Renal cortex interstitium (tissue), 11 donors: Measurements from ENCODE around the gene GPC6. TPM values are rescaled to one million over a fixed set of nuclear protein-coding genes. Genes with fewer than 3 reads are reported as not detected.
"Not testable (repeated sequence)": the region's sequence is repeated elsewhere in the genome, so short reads cannot be mapped to it uniquely, and the experiment has no call there.

ENCODE experiments used
- DNase-seq, 11 donors: peaks; one replicate each; pipeline ENCODE4 v3.0.0-alpha.2; 2013; ENCODE audit warnings: low read depth in 9 of 11, low spot score in 4 of 11; ENCODE audit errors: extremely low read depth in 1 of 11
- polyA plus RNA-seq, 3 donors: library from polyadenylated mRNA; unstranded; fragments of 120-200 nt; gene quantifications; one replicate each; pipeline ENCODE4 v1.2.1, GENCODE V29; 2013; ENCODE audit not compliant: insufficient read length in 3 of 3

Gene GPC6
- polyA plus RNA-seq, 3 donors = 54.1 to 67.2 (median 57.5) TPM

- DNase-seq = no peak
These were observed 1043.0 kb downstream of the GPC6 start for GRCh38 chr13:94269557-94269956.

GRCh38 chr13:94270556-94270955 lies 1043.9 kb downstream of the GPC6 start:
- no peak for DNase-seq

- DNase-seq = no peak
These were observed 1045.4 kb downstream of the GPC6 start for GRCh38 chr13:94272038-94272437.

GRCh38 chr13:94280349-94280748 lies 1053.7 kb downstream of the GPC6 start:
- no peak for DNase-seq

GRCh38 chr13:94280845-94281244 lies 1054.2 kb downstream of the GPC6 start:
- no peak for DNase-seq

- no peak for DNase-seq
These were observed 1060.0 kb downstream of the GPC6 start for GRCh38 chr13:94286581-94286980.

GRCh38 chr13:94291631-94292322 lies 1065.2 kb downstream of the GPC6 start:
- DNase-seq = no peak

- no peak for DNase-seq
These were observed 1065.7 kb downstream of the GPC6 start for GRCh38 chr13:94292323-94292640.

GRCh38 chr13:94296471-94296870 lies 1069.9 kb downstream of the GPC6 start:
- DNase-seq = no peak

GRCh38 chr13:94298346-94298745 lies 1071.7 kb downstream of the GPC6 start:
- DNase-seq = no peak

- no peak for DNase-seq
These were observed 1073.8 kb downstream of the GPC6 start for GRCh38 chr13:94300401-94300800.

- no peak for DNase-seq
These were observed 1074.9 kb downstream of the GPC6 start for GRCh38 chr13:94301487-94301886.

GRCh38 chr13:94302847-94303565 lies 1076.4 kb downstream of the GPC6 start:
- not testable (repeated sequence) for DNase-seq

- DNase-seq = no peak
These were observed 1077.1 kb downstream of the GPC6 start for GRCh38 chr13:94303644-94304174.

GRCh38 chr13:94305033-94305432 lies 1078.4 kb downstream of the GPC6 start:
- DNase-seq = no peak

- DNase-seq = no peak
These were observed 1078.9 kb downstream of the GPC6 start for GRCh38 chr13:94305463-94305862.

GRCh38 chr13:94305934-94306333 lies 1079.3 kb downstream of the GPC6 start:
- DNase-seq = no peak

- DNase-seq = no peak
These were observed 1082.2 kb downstream of the GPC6 start for GRCh38 chr13:94308832-94309231.

GRCh38 chr13:94309576-94309975 lies 1083.0 kb downstream of the GPC6 start:
- no peak for DNase-seq

- DNase-seq = no peak
These were observed 1083.6 kb downstream of the GPC6 start for GRCh38 chr13:94309997-94310855.
